ENCODE measurements around the gene PPP2R2D.

PPP2R2D gene

DNA sequence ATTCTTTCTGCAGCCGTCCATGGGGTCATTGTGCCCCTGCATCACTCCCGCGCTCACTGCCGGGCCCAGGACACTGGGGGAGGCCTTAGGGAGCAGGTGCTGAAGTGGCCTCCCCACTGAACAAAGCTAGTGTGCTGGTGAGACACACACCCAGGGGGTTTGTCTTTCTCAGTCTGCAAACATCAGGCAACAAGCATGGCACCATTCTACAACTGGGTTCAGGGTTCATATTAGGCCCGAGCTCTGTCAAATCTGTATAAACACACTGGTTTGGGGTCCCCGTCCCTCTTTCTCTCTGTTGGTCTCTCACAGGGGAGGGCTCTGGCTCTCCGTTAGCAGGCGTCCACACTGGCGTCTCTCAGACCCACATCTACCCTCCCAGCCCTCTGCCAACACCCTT, 11.1 kb upstream of the PPP2R2D start:
- DNase-seq (ENCODE audit: low spot score) = no peak

DNA sequence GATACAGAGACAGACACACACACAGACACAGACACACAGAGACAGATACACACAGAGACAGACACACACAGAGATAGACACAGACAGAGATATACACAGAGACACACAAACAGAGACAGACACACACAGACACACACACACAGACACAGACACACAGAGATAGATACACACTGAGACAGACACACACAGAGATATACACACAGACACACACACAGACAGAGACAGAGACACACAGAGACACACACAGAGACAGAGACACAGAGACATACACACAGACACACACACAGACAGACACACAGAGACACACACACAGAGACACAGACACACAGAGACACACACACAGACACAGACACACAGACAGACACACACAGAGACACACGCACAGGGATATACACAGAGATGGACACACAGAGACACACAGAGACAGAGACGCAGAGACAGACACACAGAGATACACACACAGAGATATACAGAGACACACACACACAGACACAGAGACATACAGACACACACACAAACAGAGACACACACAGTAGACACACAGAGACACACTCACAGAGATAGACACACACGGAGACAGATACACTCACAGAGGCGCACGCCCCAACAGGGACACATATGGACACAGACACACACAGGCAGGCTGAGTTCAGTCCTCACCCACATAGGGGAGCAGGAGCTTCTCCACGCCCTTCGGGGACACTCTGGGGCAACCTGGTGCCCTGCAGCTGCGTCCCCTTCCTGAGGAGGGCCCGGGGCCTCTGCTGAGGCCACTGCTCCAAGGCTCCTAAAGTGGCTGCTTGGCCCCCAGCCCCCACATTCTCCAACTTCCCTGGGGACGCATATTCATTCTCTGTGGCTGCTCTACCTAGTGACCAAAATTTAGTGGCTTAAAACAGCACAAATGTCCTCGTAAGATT, 10.3 kb upstream of the PPP2R2D start:
- DNase-seq (ENCODE audit: low spot score) = no peak

DNA sequence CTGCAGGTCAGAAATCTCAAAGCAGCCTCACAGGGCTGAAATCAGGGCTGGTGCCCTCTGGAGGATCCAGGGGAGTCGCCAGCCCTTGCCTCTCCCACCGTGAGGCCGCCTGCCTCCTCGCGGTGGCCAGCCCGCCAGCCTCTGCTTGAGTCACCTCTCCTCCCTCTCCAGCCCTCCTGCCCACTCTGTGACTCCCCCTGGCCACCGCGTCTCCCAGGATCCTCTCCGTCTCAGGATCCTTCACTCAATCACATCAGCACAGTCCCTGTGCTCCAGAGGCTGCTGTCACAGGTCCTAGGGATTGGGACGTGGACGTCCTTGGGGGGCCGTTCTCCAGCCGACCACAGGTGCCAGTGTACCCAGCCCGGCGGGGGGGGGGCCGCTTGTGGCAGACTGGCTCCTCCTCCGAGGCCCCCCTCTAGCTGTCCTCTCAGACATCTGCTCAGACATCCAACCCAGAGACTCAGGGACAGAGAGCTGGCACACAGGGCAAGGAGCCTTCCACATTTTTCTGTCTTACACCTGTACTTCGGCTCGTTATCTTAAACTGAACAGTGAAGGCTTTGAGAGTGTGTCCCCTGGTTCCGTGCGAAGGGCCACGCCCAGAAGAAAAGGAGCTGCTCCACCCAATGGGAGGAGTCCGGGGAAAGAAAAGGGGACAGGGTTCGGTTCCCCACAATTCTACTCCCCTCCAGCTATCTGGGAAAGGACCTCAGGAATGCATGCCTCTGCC, 9.4 kb upstream of the PPP2R2D start:
- peak; percentile 34 for DNase-seq (ENCODE audit: low spot score)

DNA sequence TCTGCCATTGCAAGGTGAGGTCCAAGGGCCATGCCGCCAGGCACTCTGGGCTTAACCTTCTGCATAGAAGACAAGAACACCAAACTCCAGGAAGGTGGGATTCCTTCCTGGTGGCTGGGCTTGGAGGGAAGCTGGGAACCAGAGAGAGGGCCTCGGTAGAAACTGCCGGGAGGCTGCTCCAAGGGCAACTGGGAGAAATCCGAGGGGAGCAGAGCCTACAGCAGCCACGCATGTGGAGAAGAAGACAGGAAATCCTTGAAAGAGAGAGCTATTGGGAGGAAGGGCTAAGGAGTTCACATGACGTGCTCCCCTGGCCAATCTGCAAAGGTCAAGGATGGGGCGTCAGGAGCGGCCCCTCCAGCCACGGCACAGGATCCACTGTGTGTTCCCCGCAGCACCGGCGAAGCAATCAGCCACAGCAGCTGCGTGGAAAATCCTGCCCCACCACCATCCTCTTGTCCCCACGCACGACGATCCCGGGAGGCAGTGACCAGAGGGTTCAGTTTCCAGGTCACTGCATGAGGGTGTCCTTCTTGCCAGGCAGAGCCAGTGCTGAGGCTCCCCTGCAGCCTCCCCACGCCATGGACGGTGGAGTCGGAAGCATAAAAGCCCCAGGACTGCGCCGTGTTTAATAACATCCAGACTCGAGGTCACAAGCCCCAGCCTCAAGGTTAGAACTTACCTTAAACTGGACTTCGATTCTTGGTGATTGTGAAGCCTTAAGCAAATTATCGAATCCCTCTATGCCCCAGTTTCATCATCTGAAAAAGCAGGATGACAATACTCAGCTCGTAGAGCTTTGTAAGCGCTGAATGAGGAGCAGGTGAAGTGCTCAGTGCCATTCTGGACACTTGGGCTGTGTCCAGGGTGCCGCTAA, 8.6 kb upstream of the PPP2R2D start:
- DNase-seq (ENCODE audit: low spot score) = no peak

DNA sequence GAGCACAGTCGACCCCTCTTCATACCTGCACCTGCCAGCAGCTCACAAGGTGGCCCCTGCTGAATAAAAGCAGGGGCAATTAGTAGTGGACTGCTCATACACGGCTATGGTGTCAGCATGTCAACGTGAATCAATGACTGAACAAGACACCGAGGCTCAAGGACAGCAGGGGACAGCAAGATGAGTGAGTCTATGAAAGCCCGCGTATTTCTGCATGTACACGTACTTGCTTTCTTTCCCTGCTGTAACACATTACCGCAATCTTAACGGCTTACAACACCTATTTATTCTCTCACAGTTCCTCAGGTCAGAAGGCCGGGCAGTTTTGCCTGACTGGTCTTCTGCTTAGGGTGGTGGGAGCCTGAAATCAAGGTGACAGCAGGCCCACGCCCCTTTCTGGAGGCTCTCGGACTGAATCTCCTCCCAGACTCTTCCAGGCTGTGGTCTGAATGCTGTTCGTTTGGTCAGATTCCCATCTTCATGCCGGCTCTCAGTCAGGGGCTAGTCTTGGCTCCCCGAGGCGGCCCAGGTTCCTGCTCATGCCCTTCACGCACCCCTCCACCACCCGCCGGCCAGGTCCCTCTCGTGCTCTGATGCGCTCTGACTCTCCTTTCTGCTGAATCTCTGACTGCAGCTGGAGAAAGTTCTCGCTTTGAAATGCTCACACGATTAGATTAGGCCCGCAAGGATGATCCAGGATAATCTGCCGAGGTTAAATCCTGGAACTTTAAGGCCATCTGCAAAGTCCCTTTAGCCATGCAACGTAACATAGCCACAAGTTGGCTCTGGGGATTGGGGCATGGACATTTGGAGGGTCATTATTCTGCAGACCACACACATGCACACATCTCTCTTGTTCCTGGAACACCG, 7.8 kb upstream of the PPP2R2D start:
- no peak for DNase-seq (ENCODE audit: low spot score)

DNA sequence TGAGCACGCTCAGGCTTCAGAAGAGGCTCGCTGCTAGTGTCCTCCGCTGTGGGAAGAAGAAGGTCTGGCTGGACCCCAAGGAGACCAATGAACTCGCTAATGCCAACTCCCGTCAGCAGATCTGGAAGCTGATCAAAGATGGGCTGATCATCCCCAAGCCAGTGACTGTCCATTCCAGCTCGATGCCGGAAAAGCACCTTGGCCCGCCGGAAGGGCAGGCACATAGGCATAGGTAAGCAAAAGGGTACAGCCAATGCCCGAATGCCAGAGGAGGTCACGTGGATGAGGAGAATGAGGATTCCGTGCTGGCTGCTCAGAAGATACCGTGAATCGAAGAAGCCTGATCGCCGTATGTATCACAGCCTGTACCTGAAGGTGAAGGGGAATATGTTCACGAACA, 5.7 kb upstream of the PPP2R2D start:
- no peak for DNase-seq (ENCODE audit: low spot score)

DNA sequence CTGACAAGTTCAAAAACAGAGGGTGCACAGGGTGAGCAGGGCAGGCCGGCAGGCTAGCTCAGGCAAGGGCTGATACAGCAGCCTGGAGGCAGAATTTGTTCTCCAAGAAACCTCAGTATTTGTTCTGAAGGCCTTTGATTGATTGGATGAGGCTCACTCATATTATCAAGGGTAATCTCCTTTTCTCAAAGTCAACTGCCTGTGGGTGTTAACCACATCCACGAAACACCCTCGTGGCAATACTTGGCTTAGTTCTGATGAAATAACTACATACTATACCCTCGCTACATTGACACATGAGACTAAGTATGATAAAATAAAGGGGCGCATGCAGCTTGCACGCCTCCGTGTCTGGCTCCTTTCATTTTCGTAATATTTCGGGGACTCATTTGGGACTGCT, 4.4 kb upstream of the PPP2R2D start:
- DNase-seq (ENCODE audit: low spot score) = no peak

DNA sequence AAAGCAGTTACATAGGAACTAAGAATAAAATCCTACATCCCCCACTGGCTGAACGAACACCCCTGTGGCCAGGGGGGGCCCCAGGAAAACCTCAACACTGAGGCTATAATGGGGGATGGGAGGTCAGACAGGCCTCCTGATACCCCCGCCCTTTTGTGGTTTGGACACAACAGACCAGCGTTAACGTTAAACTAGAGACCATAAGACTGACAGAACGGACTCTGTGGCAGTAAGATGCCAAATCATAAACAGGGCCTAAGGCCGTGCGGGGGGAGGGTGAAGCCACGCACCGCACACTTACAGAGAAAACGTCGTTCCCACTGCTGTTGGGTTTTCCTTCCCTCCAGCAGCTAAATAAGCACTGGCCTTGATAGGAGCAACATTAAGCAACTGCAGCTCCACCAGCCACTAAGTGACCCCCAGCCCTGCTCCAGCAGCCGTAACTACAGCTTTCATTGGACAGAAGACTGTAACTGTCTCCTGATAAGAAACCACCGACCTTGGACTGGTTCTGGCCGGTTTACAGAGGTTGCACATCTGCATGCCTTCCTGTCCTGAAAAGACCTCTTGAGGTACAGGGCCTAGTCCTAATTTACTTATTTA, 3.4 kb upstream of the PPP2R2D start:
- DNase-seq (ENCODE audit: low spot score) = no peak

DNA sequence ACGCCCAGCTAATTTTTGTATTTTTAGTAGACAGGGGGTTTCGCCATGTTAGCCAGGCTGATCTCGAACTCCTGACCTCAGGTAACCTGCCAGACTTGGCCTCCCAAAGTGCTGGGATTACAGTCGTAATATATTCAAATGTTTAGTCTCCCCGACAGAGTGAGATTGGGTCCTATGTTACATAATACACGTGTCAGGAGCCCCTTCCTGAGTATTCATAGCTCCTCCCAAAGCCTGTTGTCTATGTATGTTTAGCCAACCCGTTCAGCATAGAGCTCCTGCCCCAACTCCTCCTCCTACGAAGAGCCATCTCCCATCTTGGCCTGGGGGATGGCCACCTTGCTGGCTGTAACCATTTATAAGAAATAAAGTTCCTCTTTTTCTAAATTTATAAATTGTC, 2.7 kb upstream of the PPP2R2D start:
- no peak for DNase-seq (ENCODE audit: low spot score)

DNA sequence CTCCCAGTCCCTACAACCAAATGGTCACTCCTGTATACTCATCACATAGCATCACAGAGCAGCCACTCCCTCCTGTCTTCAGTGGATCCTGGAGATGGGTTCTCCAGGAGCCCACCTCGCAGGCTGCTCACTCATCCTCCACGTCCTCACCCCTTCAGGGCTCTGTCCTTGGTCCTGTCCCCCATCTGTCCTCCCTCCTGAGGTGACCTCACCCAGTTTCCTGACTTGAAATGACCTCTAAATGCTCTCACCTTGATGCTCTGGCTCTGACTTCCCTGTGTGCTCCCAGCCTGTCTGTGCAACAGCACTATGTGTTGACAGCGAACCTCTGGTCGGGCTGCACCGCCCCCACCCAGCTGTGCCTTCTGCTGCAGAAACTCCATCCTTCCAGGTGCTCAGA, 2.1 kb upstream of the PPP2R2D start:
- DNase-seq (ENCODE audit: low spot score) = no peak

DNA sequence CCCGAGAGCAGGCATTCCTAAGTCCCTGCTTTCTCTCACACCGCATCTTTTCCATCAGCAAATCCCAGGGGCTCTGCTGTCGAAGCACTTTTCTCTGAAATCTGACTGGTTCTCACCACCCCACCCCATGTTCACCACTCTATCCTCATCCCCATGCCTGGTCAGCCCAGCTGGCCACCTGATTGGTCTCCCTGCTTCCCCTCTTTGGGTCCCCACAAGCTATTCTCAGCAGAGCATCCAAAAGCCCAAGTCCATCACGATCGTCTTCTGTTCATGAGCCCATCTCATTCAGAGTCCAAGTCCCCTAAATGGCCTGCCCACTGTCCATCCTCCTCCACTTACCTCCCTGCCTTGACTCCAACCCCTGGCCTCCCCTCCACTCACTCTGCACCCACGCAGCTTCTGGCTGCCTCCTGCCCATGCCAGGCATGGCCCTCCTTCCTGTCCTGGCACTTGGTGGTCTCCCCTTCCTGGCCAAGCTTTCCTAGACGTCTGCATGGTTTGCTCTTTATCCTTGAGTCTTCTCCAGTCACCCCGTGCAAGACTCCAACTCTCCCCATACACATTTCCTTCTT, 1.6 kb upstream of the PPP2R2D start:
- DNase-seq (ENCODE audit: low spot score) = no peak

DNA sequence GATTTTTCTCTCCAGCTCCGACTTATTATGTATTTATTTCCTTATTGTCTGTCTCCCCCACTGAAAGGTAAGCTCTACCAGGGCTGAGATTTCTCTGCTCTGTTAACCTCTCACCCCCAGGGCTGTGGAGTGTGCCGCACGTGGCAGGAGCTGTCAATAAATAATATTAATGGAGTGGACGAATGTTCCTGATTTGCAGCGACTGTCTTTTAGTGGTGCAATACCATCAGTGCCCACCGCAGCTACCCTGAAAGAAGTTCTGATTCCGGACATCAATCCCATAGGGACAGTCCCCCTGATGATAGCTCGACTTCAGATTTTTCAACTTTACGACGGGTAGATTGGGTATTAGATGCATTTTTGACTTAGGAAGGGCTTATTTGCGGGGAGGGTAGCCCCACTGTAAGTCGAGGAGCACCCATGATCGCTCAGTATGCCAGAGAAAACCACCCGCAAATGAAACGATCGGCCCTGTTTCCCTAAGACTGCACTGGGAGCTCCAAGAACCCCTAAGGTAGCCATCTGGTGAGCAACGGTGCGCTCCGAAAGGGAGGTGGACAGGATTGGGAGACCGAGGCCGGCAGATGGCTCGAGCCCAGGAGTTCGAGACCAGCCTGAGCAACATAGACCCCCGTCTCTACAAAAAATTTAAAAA, 986 bp upstream of the PPP2R2D start:
- no peak for DNase-seq (ENCODE audit: low spot score)

DNA sequence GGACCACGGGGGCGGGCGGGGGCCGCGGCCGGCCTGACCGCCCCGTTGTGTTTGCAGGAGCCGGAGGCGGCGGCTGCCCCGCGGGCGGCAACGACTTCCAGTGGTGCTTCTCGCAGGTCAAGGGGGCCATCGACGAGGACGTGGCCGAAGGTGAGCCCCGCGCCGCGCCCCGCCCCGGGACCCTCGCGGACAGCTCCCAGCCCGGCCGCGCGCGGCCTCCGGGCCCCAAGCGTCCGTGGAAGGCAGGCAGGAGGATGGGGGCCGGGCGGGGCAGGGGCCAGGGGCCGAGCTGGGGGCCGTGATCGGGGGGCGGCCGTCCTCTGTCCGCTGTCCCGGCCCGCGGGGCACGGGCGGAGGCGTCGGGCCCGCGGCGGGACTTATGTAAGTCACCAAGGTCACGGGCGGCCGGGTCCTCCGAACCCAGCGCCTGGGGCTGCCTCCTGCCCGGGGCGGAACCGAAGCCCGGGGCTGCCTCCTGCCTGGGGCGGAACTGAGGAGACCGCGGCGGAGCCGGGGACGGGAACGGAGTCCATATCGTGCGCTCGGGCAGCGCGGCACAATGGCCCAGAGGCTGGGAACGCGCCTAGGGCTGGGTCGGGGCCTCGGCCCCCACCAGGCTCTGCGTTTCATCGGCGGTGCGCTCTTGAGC, 497 bp downstream of the PPP2R2D start:
- DNase-seq (ENCODE audit: low spot score) = peak; percentile 32

DNA sequence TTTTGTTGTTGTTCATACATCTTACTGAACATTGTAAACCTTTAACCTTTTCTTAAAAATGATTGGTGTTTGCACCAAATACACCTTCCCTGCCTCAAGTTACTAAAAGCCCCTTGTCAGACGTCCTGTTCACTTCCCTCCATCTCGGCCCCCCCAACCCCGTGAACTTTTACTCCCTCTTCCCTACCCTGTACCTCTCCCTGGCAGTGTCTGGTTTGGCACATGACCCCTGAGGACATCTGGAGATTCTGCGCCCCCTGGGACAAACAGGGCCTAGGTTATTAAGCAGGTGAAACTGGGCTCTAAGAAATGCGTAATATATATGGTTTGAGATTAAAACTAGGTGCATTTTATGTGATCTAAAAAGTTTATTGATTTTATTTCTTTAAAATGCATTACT, 1.4 kb downstream of the PPP2R2D start:
- no peak for DNase-seq (ENCODE audit: low spot score)

DNA sequence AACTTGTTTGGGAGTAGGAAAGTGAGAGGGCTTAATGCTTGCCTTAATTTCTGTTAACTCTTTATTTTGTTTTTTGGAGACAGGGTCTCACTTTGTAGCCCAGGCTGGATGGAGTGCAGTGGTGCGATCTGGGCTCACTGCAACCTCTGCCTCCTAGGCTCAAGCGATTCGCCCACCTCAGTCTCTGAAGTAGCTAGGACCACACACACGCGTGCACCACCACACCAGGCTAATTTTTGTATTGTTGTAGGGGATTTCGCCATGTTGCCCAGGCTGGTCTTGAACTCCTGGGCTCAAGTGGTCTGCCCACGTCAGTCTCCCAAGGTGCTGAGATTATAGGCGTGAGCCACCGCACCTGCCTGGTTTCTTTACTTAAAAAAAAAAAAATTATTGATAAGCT, 1.9 kb downstream of the PPP2R2D start:
- DNase-seq (ENCODE audit: low spot score) = no peak

DNA sequence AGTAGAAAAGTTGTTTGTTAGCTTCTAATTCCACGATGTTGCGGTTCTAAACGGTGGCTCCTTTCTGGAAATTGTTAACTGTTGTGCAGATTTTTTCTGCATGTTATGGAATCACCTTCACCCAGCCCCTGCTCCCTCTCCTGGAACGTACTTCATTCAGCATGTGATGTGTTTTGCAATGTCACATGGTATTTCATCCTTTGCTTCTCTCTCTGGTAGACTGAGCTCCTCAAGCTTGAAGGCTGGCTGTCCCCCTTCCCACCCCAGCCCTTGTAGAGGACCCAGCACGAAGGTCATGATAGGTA, 4.4 kb downstream of the PPP2R2D start:
- no peak for DNase-seq (ENCODE audit: low spot score)

DNA sequence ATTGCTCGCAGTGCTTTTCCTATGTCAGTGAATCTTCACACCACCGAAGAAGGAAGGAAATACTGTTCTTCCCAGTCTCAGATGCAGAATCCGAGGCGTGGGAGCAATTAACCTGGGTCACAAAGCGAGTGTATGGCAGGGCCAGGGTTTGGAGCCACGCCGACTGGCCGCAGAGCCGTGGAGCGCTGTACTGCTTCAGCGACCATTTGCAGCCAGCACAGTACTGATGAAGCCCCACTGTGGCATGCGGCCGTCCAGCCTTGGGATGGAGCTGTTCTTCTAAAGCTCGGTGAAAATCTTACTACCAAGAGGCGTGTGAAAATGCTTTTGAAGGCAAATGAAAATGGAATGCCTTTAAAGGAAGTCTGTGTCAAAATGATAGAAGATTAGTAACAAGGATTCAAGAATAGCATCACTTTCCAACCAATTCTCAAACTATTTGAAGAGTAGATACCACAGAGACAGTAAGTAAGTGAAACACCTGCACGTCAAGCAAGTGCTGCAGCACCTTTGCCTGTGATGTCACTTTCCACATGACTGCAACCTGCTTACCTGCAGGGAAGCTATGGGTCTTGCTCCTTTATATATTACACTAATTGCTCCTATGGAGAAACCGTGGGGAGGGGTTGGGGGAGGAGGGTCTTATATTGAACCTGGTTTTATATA, 4.9 kb downstream of the PPP2R2D start:
- no peak for DNase-seq (ENCODE audit: low spot score)

DNA sequence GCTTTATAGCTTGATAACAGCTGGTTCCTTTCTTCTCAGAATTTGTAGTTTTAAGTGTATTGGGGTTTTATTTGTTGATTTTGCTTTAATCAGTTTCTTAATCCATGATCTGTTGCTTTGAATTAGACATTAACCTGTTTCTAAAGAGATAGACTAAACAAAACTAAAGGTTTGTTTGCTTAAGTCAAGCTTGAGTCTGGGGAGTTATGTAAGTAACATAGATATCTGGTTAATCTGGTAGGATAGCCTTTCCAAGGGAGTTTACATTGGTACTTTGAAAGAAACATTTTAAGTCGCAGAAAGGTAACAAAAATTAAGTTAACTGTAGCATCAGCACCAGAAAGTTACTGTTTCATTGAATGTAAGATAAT, 5.4 kb downstream of the PPP2R2D start:
- no peak for DNase-seq (ENCODE audit: low spot score)

DNA sequence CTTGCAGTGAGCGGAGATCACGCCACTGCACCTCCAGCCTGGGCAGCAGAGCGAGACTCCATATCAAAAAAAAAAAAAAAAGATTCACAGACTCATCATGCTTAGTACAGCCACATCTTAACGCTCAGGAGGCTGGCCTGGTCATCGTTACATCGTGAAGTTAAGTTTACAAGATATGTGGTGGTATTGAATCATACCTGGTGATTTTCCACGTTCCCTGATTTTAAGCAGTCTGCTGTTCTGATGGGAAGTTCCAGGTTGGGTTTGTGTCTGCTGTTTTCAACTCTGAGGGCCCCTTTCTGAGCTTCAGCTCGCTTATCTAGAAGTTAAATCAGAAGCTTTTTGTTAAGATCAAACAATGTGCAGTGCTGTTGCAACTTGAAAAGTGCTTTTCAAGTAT, 6.9 kb downstream of the PPP2R2D start:
- DNase-seq (ENCODE audit: low spot score) = no peak
